B cell (primary cell): ENCODE data around the gene PCSK6. TPM values are rescaled to one million over a fixed set of nuclear protein-coding genes. Genes with fewer than 3 reads are reported as not detected.

Experiments used
- ATAC-seq: fragments of 200-7000 bp; cut with Tn5 transposase; one replicate; pipeline ENCODE4 v1.10.0; 2021; ENCODE audit warnings: low read depth, mild to moderate bottlenecking, moderate number of reproducible peaks, moderate library complexity
- CTCF ChIA-PET: fragments of 350-600 bp; sonication (Branson Sonifier 250); formaldehyde crosslinking; loops from one replicate; lab custom pipeline; 2021; ENCODE audit warnings: antibody characterized with exemption, inconsistent platforms; lab: Charles Lee
- POLR2A ChIA-PET: fragments of 350-600 bp; sonication (Branson Sonifier 250); formaldehyde crosslinking; loops from one replicate; lab custom pipeline; 2021; ENCODE audit warnings: antibody characterized with exemption; lab: Charles Lee
- DNase-seq: peaks from one replicate; pipeline ENCODE4 v3.0.0; 2013
- H2AFZ ChIP-seq: 2 replicates; pipeline ENCODE4 v1.6.1; 2012; ENCODE audit warnings: mild to moderate bottlenecking, low read depth, low read length; ENCODE audit not compliant: insufficient read depth, poor library complexity, severe bottlenecking
- H3K27ac ChIP-seq, 2 donors: 1 replicate in 1 of 2; 2 replicates in 1 of 2; pipeline ENCODE4 v1.5.1; 2012 to 2013; ENCODE audit warnings: low read length in 2 of 2, mild to moderate bottlenecking in 2 of 2, moderate library complexity in 1 of 2
- H3K27me3 ChIP-seq, 4 experiments: fragments of 200-600 bp in 1 of 4; sonication (generic) in 1 of 4; replicated peaks in 1 of 4; 1 replicate in 2 of 4; 2 replicates in 2 of 4; pipeline versions ENCODE4 v1.6.1 to v1.7.0; 2013 to 2016; ENCODE audit warnings: low read length in 3 of 4, mild to moderate bottlenecking in 2 of 4, mixed read lengths in 1 of 4, moderate library complexity in 1 of 4; ENCODE audit not compliant: insufficient read depth in 4 of 4, control insufficient read depth in 3 of 4; ENCODE audit errors: control extremely low read depth in 1 of 4
- H3K36me3 ChIP-seq, 2 experiments: replicated peaks in 1 of 2; 1 replicate in 1 of 2; 2 replicates in 1 of 2; pipeline versions ENCODE4 v1.6.1 to v1.7.1; 2013; ENCODE audit warnings: low read length in 1 of 2; ENCODE audit not compliant: insufficient read depth in 2 of 2, control insufficient read depth in 1 of 2; ENCODE audit errors: control extremely low read depth in 1 of 2, extremely low read depth in 1 of 2
- H3K4me1 ChIP-seq, 2 donors: fragments of 200-600 bp in 1 of 2; sonication (generic) in 1 of 2; 1 replicate in 1 of 2; 2 replicates in 1 of 2; pipeline versions ENCODE4 v1.5.1 to v1.6.1; 2013 to 2017; ENCODE audit warnings: low read length in 2 of 2; ENCODE audit not compliant: control insufficient read depth in 2 of 2, insufficient read depth in 2 of 2
- H3K4me2 ChIP-seq: replicated peaks from 2 replicates; pipeline ENCODE3; 2012; ENCODE audit warnings: mild to moderate bottlenecking, low read depth, low read length; ENCODE audit not compliant: poor library complexity, severe bottlenecking
- H3K4me3 ChIP-seq, 5 experiments: fragments of 200-600 bp in 1 of 5; sonication (generic) in 1 of 5; 1 replicate in 3 of 5; 2 replicates in 2 of 5; pipeline versions ENCODE4 v1.5.1 to v1.7.0; 2011 to 2016; ENCODE audit warnings: low read length in 4 of 5, mild to moderate bottlenecking in 4 of 5, low read depth in 2 of 5, control low read depth in 1 of 5, moderate library complexity in 1 of 5; ENCODE audit not compliant: insufficient read depth in 1 of 5; ENCODE audit errors: control extremely low read depth in 1 of 5, extremely low read depth in 1 of 5
- H3K79me2 ChIP-seq: fragments of 200-600 bp; sonication (generic); one replicate; pipeline ENCODE4 v1.6.0; 2016; ENCODE audit warnings: low read length; ENCODE audit not compliant: control insufficient read depth, insufficient read depth
- H3K9ac ChIP-seq: fragments of 200-600 bp; sonication (generic); 2 replicates; pipeline ENCODE4 v1.6.1; 2017; ENCODE audit warnings: mild to moderate bottlenecking, low read length, moderate library complexity
- H3K9me3 ChIP-seq, 3 donors: one replicate each; pipeline versions ENCODE4 v1.6.1 to v1.7.1; 2013; ENCODE audit warnings: low read length in 2 of 3; ENCODE audit not compliant: control insufficient read depth in 2 of 3, insufficient read depth in 1 of 3; ENCODE audit errors: control extremely low read depth in 1 of 3
- H4K20me1 ChIP-seq: 2 replicates; pipeline ENCODE4 v1.6.0; 2012; ENCODE audit warnings: mild to moderate bottlenecking, low read length; ENCODE audit not compliant: insufficient read depth, control insufficient read depth, poor library complexity, severe bottlenecking
- H3K27ac Mint-ChIP-seq: one replicate; pipeline ENCODE4 v1.8.0; 2021; ENCODE audit warnings: mixed read lengths
- H3K27me3 Mint-ChIP-seq: one replicate; pipeline ENCODE4 v1.8.0; 2021; ENCODE audit warnings: mixed read lengths
- H3K4me1 Mint-ChIP-seq: one replicate; pipeline ENCODE4 v1.8.0; 2021; ENCODE audit warnings: mixed read lengths
- H3K4me3 Mint-ChIP-seq: one replicate; pipeline ENCODE4 v1.8.0; 2021; ENCODE audit warnings: mixed read lengths
- H3K9me3 Mint-ChIP-seq: one replicate; pipeline ENCODE4 v1.8.0; 2022; ENCODE audit warnings: mixed read lengths; ENCODE audit not compliant: insufficient read depth
- CTCF ChIP-seq: fragments of 200-600 bp; IDR thresholded peaks from one replicate; pipeline ENCODE4 v1.8.0; 2022; ENCODE audit warnings: antibody characterized with exemption, mild to moderate bottlenecking
- EZH2 ChIP-seq: IDR thresholded peaks from 2 replicates; pipeline ENCODE4 v1.6.1; 2012; ENCODE audit warnings: borderline replicate concordance, low read depth, mild to moderate bottlenecking, moderate library complexity, low read length; ENCODE audit not compliant: insufficient read depth, poor library complexity, severe bottlenecking
- WGBS: methylation state at CpG from one replicate; pipeline ENCODE4 v1.1.5; 2013; ENCODE audit warnings: missing lambda C conversion rate; ENCODE audit not compliant: insufficient coverage; 5-methylcytosine and 5-hydroxymethylcytosine counted together
- intact Hi-C: fragments of 100-400 bp; cut with micrococcal nuclease; formaldehyde crosslinking; loops from one replicate; pipeline ENCODE4 v1.10.0; 2022
- polyA plus RNA-seq: library from polyadenylated mRNA; depleted of rRNA; stranded (reverse); fragments of >200 nt; gene quantifications from 2 replicates; pipeline ENCODE4 v1.2.3, GENCODE V29; 2012
- total RNA-seq, 2 donors: library from RNA; stranded (reverse); fragments of 120-200 nt in 1 of 2; gene quantifications; 1 replicate in 1 of 2; 2 replicates in 1 of 2; pipeline versions ENCODE4 v1.2.3 to v1.2.4, GENCODE V29; 2013 to 2022

The PCSK6 gene
- total and polyA plus RNA-seq, 2 donors (not counting 1 experiment from before 2014, with no cell fraction given): 0.66 to 1.6 TPM

DNA sequence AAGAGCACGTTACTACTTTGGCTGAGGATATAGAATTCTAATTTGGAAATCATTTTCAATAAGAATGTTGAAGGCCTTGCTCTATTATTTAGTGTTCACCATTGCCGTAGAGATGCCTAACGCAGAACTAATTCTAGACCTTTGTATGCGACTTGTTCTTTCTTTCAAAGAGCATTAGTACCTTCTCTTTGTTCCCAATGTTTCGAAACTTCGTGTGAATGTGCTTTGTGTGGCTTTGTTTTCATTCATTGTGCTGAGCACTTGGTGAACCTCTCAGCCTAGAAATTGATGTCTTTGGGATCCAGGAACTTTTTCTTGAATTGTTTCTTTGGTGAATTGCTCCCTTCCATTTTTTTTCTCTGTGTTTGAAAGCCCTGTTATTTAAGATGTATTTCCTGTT, 19.8 kb upstream of the PCSK6 start:
- CTCF ChIA-PET: no interaction called here
- Histone ChIP-seq H3K9me3 (no peaks in the 10 kb centered on the region), H3K27me3 (no peaks in the 10 kb centered on the region), H3K36me3 (no peaks in the 10 kb centered on the region), H3K79me2 (no peaks in the 10 kb centered on the region), H3K4me3 (no peak overlapping the region), H3K9ac (no peak overlapping the region), H3K4me2 (no peak overlapping the region), H4K20me1 (no peaks in the 10 kb centered on the region), H3K27ac (no peak overlapping the region), H3K4me1 (no peaks in the 10 kb centered on the region), H2AFZ (no peak overlapping the region)
- TF ChIP-seq EZH2 (no peak), CTCF (no peak)
- H3K4me3 Mint-ChIP-seq: no peak overlapping the region
- H3K27me3 Mint-ChIP-seq: peaks cover 52% of the 10 kb centered on the region
- intact Hi-C loops: no loop called here
- no peak overlapping the region for H3K27ac Mint-ChIP-seq
- no peaks in the 10 kb centered on the region for H3K4me1 Mint-ChIP-seq
- DNase-seq: no peak
- POLR2A ChIA-PET: no interaction called here
- ATAC-seq: no peak
- no peaks in the 10 kb centered on the region for H3K9me3 Mint-ChIP-seq
- WGBS: 100% methylated on average over 1 of the region's 6 CpGs

DNA sequence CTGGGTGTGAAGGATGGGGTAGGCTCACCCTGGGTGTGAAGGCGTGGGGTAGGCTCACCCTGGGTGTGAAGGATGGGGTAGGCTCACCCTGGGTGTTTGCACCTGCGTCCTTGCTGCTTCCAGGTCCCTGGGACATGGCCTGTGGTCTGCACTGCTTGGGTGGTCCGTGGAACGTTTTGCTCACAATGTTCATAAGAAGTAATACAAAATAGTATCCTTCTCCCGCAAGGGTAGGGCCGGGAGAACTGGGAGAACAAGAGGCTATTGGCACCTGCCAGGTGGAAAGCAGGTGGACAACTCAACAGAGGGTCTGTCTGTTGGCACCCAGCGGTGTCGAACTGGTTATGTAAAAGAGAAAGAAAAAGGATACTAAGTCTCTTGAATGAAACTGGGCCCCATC, 17.0 kb upstream of the PCSK6 start:
- Mint-ChIP-seq H3K4me3 (no peak overlapping the region), H3K9me3 (no peaks in the 10 kb centered on the region), H3K4me1 (peaks cover 3% of the 10 kb centered on the region), H3K27ac (no peak overlapping the region), H3K27me3 (peaks cover 54% of the 10 kb centered on the region)
- no peak for ATAC-seq
- no peaks in the 10 kb centered on the region for H3K9me3 ChIP-seq
- H3K4me2 ChIP-seq: no peak overlapping the region
- ChIA-PET POLR2A (no interaction called here), CTCF (no interaction called here)
- H3K27ac ChIP-seq: no peak overlapping the region
- H3K36me3 ChIP-seq: no peaks in the 10 kb centered on the region
- H2AFZ ChIP-seq: no peak overlapping the region
- TF ChIP-seq CTCF (no peak), EZH2 (no peak)
- H3K4me1 ChIP-seq: peaks cover under 1 to 8% of the 10 kb centered on the region in 2 donors
- H4K20me1 ChIP-seq: no peaks in the 10 kb centered on the region
- H3K4me3 ChIP-seq: no peak overlapping the region
- intact Hi-C loops: no loop called here
- H3K27me3 ChIP-seq: peaks cover 0 to 8% (median 0%) of the 10 kb centered on the region in 4 experiments
- no peak for DNase-seq
- 87% methylated on average over 6 of the region's 8 CpGs for WGBS
- no peaks in the 10 kb centered on the region for H3K79me2 ChIP-seq
- no peak overlapping the region for H3K9ac ChIP-seq
